NCI-H2227 (cell line): Measurements from ENCODE around the gene ZNF792.
"Not testable (repeated sequence)": the region's sequence is repeated elsewhere in the genome, so short reads cannot be mapped to it uniquely, and the experiment has no call there.

Source experiments
- DNase-seq: peaks from one replicate; lab custom pipeline; 2025; ENCODE audit not compliant: unreplicated experiment; lab: John Stamatoyannopoulos, UW

Gene ZNF792

GRCh38 chr19:34926361-34926684, 37.7 kb downstream of the ZNF792 start:
- no peak for DNase-seq

DNA sequence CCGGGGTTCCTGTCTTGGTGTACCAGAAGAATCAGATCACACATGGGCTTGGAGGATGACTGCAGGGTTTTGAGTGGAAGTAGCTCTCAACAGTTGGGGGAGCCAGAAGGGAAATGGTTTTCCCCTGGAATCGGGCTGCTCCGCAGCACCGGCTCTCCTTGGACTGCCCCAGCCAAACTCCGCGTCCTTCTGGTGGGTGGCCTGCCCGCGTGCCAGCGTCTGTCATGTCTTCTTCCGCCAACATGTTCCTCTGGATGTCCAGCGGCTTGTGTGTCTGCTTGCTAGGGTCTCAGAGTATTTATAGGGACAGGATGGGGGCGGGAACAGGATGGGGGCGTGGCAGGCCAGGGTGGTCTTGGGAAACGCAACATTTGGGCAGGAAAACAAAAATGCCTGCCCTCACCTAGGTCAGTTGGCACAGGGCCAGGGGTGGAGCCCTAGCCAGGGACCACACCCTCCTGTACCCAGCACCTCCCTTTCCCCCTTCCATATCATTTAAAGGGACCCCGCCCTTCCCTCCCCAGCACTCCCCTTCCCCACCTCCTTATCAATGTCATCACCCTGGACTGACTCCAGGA, 38.7 kb downstream of the ZNF792 start:
- no peak for DNase-seq

DNA sequence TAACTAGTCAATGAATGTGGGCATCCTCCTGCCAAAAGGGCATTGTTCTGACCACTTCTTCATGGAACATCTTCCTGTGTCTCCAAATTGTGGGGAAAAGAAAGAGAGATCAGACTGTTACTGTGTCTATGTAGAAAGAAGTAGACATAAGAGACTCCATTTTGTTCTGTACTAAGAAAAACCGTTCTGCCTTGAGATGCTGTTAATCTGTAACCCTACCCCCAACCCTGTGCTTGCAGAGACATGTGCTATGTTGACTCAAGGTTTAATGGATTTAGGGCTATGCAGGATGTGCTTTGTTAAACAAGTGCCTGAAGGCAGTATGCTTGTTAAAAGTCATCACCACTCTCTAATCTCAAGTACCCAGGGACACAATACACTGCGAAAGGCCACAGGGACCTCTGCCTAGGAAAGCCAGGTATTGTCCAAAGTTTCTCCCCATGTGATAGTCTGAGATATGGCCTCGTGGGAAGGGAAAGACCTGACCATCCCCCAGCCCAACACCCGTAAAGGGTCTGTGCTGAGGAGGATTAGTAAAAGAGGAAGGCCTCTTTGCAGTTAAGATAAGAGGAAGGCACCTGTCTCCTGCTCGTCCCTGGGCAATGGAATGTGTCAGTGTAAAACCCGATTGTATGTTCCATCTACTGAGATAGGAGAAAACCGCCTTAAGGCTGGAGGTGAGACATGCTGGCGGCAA, 43.8 kb downstream of the ZNF792 start:
- DNase-seq = not testable (repeated sequence)

DNA sequence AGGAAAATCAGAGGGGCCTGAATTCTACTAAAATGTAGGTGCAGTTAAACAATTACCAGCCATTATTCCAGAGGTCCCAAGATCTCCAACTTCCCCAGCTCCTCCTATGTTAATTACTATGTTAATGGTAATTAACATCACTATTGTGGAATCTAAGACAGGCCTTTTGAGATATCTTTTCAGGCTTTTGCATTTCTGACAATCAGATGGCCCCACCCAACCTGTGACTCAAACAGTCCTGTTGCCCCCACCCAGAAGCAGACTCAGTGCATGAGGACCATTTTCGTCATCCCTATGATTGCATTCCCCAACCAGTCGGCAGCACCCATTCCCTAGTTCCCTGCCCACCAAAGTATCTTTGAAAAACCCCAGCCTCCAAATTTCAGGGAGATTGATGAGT, 45.8 kb downstream of the ZNF792 start:
- DNase-seq = no peak

DNA sequence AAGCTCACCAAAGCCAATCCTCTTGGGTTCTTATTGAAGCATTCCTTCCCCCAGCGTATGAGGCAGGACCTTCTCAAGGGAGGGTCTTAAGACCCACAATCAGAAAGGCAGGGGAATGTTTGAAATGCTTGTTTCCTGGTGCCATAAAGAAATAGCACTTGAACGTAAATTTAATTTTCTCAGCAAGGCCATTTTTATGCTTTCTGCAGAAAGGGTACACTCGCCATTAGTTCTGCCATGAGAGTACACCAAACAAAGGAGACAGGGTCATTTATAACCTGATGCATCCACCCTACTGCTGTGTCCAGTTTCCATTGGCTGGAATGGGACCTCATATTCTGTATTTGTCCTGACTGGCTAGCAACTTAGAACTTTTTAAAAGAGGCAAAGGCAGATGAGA, 46.9 kb downstream of the ZNF792 start:
- not testable (repeated sequence) for DNase-seq

DNA sequence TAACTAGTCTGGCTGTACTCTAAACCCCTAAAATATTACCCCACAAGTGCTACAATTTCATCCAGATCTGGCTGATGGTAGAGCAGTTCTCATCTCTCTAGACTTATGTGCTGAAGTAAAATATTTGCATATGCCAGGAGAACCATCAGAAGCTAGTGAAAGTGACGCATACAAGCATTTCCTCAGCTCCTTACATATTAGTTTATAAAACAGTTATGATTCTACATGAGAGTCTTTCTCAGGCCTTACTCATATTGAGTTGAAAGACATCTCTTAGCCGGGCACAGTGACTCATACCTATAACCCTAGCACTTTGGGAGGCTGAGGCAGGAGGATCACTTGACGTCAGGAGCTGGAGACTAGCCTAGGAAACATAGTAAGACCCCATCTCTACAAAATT, 53.3 kb downstream of the ZNF792 start:
- DNase-seq = no peak
